PC-9 (cell line): ENCODE measurements around the gene PRSS33.

Experiments used
- EZH2 ChIP-seq: fragments of 200-600 bp; sonication (generic); IDR thresholded peaks from 2 replicates; pipeline ENCODE4 v1.8.0; 2017; ENCODE audit warnings: antibody characterized with exemption, low read depth
- TF ChIP-seq, protein P1 (sequence below): fragments of 200-600 bp; sonication (generic); conservative IDR thresholded peaks from 2 replicates; pipeline ENCODE4 v1.6.1; 2017; ENCODE audit warnings: mixed run types, antibody characterized with exemption, mild to moderate bottlenecking, moderate library complexity

DNA sequence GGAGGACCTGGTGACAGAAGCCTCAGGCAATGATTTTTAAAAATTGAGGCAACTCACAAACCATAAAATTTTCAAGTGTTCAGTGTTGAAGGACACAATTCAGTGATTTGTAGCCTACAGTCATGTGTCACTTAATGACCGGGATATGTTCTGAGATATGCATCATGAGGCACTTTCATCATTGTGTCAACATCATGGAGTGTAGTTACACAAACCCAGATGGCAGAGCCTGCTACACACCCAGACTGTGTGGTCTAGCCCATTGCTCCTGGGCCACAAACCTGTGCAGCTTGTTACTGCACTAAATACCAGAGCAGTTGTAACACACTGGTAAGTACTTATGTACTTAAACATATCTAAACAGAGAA, 12.5 kb upstream of the PRSS33 start:
- TF ChIP-seq, protein P1, sequence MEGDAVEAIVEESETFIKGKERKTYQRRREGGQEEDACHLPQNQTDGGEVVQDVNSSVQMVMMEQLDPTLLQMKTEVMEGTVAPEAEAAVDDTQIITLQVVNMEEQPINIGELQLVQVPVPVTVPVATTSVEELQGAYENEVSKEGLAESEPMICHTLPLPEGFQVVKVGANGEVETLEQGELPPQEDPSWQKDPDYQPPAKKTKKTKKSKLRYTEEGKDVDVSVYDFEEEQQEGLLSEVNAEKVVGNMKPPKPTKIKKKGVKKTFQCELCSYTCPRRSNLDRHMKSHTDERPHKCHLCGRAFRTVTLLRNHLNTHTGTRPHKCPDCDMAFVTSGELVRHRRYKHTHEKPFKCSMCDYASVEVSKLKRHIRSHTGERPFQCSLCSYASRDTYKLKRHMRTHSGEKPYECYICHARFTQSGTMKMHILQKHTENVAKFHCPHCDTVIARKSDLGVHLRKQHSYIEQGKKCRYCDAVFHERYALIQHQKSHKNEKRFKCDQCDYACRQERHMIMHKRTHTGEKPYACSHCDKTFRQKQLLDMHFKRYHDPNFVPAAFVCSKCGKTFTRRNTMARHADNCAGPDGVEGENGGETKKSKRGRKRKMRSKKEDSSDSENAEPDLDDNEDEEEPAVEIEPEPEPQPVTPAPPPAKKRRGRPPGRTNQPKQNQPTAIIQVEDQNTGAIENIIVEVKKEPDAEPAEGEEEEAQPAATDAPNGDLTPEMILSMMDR = no peak
- TF ChIP-seq EZH2 = no peak
